ENCODE results near the gene ULK1.

ULK1 gene

DNA sequence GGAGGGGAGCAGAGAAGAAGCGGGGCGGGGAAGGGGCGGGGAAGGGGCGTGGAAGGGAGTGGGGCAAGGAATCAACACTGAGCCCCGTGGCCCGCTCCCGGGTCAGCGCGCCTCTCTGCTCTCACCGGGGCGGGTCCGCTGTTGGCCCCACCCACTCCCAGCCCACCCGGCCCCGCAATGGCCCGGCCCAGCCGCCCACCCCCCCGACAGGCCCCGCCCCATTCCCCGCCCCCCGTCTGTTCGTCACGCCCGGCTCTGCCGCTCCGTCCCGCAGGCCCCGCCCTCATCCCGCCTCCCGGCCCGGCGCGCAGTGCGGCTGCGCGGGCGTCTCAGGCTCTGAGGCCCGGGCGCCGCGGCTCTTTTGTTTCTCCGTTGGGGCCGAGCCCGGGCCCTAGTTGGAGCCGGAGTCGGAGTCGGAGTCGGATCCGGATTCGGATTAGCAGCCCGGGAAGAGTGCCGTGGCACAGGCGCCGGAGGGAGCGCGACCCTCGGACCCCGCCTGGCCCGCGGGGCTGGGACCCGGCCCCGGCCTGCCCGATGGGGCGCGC, at the start of gene ULK1:
Gene ULK1, plus strand, starts transcription at position 310 of the 548 bp plus-strand sequence. CDS start 380 bp downstream, outside the sequence.
- DNase-seq (ENCODE audit: low spot score): peak; percentile 100

DNA sequence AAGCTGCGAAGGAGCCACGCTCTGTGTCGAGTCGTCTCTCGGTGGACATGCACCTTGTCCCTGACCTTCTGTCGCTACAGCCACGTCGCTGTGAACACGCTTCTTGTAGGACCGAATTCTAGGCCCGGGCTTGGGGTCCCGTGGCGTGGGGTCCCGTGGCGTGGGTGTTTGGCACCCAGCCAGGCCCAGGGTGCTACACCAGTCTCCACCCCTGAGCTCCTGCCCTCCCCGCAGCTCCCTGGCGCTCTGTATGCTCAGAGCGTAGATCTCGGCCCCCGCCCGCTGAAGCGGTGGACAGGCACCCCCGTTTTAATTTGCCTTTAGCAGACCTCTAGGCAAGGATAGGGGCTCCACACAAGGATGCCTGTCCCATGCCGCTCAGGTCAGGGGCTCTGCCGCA, 49.8 kb upstream of the ULK1 start:
- no peak for DNase-seq (ENCODE audit: low spot score)

DNA sequence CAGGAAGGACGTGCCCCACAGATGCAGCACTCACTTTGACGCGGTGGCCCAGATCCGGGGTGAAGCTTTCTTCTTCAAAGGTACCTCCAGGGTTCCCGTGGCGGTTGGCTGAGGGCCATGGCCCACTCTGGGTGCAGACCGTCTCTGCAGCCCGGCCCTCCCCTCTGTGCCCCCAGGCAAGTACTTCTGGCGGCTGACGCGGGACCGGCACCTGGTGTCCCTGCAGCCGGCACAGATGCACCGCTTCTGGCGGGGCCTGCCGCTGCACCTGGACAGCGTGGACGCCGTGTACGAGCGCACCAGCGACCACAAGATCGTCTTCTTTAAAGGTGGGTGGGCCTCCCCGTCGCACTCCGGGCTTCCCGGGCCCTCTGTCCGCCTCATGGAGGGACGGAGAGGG, 49.3 kb upstream of the ULK1 start:
- DNase-seq (ENCODE audit: low spot score): no peak

DNA sequence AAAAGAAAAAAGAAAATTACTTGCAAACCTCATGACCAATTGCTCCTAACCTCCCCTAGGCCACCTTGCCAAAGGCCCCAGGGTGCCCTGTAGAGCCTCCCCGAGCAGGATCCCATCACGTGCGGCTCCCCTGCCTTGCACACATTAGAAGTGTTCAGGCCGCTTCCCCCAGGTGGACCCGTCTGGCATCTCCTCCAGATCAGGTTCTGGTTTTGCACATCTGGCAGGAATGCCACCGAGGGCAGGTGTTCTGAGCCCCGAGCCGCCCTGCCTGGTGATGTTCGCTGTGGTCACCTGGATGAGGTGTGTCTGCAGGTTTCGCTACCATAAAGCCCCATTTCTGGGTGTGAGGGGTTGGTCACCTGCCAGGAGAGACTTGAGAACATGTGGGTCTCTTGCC, 47.0 kb upstream of the ULK1 start:
- DNase-seq (ENCODE audit: low spot score): no peak

DNA sequence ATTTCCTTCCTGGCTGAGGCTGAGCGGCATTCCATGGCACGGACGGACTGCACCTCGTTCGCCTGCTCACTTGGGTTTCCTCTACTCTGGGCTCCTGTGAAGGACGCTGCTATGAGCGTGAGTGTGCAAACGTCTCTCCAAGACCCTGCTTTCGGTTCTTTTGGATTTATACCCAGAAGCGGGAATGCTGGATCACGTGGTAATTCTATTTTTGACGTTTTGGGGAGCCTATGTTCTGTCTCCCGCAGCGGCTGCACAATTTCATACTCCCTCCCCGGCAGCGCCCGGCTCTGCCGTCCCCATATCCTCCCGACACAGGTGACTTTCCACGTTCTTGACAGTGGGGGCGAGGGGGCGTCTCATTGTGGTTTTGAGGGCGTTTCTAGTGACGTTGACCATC, 45.7 kb upstream of the ULK1 start:
- no peak for DNase-seq (ENCODE audit: low spot score)

DNA sequence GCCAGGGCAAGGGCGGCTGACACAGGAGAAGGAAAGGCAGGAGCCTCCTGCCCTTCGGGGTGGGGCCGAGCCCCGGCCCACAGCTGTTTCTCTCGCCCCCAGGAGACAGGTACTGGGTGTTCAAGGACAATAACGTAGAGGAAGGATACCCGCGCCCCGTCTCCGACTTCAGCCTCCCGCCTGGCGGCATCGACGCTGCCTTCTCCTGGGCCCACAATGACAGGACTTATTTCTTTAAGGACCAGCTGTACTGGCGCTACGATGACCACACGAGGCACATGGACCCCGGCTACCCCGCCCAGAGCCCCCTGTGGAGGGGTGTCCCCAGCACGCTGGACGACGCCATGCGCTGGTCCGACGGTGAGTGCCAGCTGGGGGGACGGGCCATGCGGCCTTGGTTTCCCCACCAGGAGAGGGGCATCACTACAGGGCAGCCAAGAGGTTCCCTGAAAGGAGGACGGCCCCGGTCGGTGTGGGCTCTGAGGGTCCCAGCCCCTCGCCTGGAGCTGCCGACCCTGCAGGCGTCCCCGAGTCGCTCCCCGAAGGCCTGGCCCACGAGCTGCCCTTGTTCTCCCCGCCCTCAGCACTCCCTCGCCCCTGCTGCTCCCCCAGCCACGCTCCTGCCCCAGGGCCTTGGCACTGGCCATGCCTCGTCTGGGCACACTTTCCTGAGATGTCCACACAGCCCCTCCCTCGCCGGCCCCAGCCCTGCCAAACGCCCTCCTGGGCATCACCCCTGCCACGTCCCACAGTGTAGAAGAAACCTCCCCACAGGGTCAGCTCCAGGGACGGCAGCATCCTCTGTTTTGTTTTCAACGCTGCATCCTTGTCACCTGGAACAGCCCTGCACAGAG, 44.5 kb upstream of the ULK1 start:
- no peak for DNase-seq (ENCODE audit: low spot score)

DNA sequence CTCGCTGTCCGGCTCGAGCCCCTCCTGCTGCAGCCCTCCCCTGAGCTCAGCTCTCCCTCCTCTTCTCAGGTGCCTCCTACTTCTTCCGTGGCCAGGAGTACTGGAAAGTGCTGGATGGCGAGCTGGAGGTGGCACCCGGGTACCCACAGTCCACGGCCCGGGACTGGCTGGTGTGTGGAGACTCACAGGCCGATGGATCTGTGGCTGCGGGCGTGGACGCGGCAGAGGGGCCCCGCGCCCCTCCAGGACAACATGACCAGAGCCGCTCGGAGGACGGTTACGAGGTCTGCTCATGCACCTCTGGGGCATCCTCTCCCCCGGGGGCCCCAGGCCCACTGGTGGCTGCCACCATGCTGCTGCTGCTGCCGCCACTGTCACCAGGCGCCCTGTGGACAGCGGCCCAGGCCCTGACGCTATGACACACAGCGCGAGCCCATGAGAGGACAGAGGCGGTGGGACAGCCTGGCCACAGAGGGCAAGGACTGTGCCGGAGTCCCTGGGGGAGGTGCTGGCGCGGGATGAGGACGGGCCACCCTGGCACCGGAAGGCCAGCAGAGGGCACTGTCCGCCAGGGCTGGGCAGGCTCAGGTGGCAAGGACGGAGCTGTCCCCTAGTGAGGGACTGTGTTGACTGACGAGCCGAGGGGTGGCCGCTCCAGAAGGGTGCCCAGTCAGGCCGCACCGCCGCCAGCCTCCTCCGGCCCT, 43.4 kb upstream of the ULK1 start:
- no peak for DNase-seq (ENCODE audit: low spot score)

DNA sequence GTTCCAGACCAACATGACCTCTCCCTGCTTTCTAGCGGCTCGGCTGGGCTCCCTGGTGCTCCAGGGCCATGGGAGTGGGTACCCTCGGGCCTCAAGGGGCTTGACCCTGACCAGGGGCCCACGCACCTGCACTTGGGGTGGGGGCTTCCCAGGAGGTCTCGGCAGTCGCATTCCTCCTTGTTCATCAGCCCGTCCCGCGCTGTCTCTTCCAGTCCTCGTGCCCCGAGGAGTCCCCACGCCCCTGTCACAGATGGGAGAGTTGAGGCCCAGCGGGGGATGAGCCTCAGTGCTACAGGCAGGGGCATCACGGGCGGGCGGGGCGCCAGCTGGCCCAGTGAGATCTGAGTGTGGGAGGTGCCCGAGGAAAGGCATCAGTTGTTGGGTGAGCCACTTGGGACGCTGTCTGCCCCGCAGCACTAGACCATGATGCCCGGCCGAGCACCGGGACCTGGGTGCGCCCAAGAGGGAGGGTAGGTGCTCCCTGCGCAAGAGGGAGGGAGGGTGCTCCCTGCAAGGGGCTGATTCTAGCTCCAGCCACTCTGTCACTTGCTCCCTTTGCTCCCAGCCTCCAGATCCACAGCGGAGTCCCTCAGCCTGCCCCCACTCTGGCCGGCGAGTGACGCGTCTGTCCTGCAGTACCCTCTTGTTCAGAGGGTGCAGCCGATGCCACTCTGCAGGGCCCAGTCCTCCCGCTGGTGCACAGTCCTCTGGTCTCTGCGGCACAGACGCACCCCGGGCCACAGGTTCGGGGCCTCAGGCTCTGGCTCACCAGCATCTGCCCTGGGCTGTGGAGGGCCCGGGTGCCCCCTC, 42.5 kb upstream of the ULK1 start:
- no peak for DNase-seq (ENCODE audit: low spot score)

DNA sequence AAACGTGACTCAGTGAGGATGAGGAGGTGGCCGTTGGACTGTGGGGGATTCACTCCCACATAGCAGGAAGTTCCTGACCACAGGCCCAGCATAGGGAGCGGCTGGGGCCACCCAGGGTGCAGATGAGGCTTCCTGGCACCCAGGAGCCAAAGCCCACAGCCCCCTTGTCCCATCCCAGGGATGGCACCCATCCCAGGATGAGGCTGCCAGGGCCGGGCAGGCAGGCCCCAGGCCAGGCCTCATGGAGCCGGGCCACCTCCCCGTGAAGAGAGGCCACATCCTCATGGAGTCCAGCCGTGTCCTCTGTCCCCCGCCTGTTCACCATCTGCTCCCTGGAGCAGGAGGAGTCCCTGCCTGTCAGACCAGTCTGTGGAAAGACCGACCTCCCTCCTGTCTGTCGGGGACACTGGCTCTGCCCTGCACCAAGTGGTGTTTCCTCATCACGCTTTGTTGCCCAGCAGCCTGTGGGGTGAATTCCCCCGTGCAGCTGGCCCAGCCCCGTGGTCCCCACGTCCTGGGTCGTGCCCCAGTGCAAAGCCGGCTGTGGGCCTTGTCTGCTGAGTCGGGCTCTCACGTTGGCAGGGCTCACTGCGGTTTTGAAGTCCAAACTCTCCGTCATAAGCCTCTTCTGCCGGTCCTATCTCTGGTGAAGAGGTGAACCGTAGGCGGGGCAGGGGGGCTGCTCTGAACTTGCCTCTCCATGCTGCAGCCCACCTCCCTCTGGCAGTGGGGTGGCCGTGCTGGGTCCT, 41.7 kb upstream of the ULK1 start:
- no peak for DNase-seq (ENCODE audit: low spot score)

DNA sequence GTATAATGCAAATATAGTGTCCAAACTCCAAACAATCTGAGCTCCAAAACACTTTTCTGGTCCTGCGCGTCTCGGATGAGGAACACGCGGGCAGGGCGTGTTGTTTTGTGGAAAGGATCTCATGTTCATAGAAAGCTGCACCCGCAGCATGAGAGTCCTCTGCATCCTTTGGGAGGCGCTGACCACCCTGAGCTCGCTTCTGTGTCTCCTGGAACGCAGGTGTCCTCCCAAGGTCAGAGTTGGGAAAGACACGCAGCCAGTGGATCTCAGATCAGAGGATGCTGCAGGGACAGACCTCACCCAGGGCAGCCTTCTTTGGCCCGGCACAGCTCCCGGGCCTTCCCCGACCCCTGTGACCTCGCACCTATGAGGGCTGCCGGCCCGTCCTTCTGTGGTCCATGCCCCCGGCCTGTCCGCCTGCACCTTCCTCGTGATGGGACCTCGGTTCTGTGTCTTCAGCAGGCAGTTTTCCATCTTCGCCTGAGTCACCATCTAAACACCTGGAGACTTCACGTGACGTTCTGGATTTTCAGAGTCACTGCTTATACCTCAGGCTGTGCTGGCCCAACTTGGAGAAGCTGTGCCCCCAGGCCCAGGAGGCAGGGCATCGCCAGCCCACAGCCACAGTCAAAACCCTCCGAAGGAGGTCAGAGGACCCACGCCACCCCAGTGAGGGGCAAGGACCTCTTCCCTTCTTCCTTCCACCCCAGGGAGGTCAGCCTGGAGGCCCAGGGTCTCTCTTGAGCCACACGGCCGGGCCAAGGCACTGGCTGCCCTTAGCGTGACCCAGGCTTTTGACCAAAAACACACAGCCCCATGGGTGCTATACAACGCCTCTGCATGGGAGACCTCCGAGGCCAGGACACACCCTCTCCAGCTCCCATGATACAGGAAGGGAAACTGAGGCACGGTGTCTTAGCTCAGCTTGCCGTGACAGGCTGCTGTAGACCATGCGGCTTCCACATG, 40.3 kb upstream of the ULK1 start:
- no peak for DNase-seq (ENCODE audit: low spot score)

DNA sequence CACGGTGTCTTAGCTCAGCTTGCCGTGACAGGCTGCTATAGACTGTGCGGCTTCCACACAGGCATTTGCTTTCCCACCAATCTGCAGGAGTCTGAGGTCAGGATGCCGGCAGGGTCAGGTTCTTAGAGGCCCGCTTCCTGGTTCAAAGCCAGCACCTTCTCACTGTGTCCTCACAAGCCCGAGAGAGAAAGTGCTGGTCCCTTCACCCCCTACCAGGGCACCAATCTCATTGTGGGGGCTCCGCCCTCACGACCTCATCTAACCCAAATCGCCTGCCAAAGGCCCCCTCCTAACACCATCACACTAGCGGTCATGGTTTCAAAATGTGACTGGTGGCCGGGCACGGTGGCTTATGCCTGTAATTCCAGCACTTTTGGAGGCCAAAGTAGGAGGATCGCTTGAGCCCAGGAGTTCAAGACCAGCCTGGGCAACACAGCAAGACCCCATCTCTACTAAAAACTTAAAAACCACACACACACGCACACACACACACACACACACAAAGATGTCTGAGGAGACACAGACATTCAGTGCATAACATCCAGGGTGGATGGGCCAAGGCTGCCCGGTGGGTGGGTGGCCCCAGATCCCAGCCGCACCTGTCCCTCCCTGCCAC, 39.5 kb upstream of the ULK1 start:
- DNase-seq (ENCODE audit: low spot score): no peak

DNA sequence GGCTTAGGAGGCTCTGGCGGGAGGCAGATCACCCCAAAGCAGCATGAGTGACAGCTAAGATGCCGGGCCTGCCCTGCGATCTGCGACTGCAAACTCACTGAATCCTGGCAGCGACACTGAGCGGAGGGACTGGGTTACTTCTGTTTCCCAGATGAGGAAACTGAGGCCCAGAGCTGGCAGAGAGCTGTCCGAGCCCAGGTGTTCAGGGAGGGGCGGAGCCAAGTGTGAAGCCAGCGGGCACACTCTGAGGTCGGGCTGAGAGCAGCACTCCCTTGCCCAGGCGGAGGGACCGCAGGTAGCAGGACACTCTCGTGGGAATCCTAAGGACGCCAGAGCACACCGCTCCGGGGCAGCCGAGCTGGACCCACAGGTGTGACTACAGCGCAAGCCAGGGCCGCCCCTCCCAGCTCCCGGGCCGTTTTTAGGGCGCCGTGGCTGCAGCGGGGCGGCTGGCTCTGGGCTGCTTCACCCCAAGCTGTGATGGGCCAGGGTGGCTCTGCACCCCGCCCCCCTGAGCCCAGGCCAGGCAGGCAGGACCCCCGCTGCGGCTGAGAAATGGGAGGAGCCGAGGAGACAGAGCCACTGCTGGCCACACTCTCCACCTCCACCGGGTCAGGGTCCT, 38.8 kb upstream of the ULK1 start:
- DNase-seq (ENCODE audit: low spot score): no peak

DNA sequence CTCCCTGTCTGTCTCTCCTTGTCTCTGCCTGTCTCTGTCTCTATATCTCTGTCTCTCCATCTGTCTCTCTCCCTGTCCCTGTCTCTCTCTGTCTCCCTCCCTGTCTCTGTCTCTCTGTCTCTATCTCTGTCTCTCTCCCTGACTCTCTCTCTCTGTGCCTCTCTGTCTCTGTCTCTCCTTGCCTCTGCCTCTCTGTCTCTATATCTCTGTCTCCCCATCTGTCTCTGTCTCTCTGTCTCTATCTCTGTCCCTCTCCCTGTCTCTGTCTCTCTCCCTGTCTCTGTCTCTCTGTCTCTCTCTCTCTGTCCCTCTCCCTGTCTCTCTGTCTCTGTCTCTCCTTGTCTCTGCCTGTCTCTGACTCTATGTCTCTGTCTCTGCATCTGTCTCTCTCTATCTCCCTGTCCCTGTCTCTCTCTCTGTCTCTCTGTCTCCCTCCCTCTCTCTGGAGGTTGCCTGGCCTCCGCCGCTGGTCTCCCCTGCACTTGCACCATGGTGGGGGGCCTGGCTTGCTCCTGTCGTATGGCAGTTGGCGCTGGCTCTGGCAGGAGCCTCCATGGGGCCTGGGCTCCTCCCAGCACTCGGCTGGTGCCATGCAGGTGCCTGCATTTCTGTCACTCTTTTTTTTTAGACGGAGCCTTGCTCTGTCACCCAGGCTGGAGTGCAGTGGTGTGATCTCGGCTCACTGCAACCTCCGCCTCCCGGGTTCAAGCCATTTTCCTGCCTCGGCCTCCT, 37.9 kb upstream of the ULK1 start:
- DNase-seq (ENCODE audit: low spot score): no peak

DNA sequence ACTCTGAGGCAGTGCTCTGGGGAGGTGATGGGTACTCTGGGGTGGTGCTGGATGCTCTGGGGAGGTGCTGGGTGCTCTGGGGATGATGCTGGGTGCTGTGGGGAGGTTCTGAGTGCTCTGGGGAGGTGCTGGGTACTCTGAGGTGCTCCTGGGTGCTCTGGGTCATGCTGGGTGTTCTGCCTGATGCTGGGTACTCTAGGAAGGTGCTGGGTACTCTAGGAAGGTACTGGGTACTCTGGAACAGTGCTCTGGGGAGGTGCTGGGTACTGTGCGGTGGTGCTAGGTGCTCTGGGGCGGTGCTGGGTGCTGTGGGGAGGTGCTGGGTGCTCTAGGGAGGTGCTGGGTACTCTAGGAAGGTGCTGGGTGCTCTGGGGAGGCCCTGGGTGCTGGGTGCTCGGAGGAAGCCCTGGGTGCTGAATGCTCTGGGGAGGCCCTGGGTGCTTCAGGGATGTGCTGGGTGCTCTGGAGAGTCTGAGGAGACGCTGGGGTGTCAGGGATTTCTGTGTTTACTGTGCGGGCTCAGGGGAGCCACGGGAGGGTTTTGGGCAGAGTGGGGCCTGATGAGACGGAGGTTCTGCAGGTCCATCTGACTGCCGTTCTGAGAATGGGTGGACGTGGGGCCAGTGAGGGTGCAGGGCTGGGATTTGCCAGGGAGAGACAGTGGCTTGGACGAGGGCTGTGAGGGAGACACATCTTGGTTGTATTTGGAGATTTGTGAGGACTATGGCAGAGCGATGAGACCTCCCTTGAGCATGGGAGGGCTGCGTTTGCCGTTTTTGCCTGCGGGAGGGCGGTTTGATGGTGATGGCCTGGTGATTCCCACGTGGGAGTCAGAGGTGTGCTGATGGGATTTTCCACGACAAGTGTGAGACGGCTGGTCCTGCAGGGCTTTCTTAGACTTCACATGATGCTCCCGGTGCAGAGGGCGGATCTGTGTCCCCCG, 36.2 kb upstream of the ULK1 start:
- no peak for DNase-seq (ENCODE audit: low spot score)

DNA sequence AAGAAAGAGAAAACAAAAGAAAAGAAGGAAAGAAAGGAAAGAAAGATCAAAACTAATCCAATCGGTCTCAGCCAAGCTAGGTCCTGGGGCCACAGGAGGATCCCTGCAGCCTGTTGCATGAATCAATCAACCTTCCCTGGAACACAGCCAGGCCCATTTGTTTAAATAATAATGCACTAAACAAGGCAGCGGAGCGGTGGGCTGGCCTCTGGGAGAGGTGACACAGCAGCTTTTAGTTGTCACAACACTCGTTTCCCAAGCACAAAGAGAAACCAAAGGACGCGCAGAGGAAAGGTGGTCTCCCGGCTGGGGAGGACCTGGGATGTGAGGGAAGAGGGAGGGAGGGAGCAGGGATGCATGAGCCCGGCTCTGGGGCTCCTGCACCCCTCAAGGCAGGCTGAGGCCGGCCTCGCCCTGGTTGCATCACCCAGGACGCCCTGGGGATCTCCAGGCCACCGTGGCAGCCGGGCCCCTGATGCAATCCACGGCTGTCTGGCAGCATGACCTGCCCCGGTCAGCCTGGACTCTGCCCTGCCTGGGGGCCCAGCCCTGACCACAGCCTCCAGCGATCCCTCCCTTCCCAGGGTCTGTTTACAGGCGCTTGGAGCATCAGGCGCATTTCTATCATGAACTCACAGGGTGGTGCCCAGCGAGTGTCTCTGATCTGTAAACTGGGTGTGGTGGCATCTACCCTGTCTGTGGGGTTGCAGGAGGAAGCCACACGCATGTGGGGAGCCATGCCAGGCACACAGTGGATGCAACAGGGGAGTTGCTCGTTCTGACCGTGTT, 33.8 kb upstream of the ULK1 start:
- peak; percentile 76 for DNase-seq (ENCODE audit: low spot score)

DNA sequence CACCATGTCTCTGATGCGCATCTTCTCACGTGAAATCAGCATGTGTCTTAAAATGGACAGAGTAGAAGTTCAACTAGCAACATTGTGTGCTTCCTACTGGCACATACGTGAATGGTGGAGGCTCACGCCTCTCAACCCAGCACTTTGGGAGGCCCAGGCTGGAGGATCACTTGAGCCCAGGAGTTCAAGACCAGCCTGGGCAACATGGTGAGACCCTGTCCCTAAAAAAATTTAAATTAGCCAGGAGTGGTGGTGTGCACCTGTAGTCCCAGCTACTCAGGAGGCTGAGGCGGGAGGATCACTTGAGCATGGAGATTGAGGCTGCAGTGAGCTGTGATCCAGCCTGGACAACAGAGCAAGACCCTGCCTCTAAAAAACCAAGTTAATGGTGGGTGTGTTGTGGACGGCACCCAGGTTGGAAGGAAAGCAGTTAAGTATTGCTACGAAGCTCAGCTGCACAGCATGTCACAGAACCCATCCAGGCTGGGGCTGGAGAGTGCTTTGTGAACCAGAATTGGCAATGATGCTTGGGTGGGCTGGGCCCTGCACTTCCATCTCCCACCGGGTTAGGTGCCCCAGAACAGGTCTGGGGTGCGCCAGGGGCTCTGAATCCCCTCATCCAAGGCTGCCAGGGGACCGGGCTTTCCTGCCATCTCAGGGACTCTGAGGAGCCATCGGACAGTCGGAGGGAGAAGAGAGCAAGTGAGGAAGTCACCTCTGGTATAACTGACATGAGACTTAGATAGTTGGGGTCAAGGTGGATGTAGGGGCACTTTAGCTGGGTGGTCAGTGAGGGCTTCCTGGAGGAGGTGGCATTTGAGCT, 33.0 kb upstream of the ULK1 start:
- no peak for DNase-seq (ENCODE audit: low spot score)

Measured in AG08396 (cell line).